MCF 10A (cell line): Measurements from ENCODE around the gene LILRB5. TPM values are rescaled to one million over a fixed set of nuclear protein-coding genes. Genes with fewer than 3 reads are reported as not detected.
"Not testable (repeated sequence)": the region's sequence is repeated elsewhere in the genome, so short reads cannot be mapped to it uniquely, and the experiment has no call there.

Source experiments
- BruUV-seq: library from RNA; stranded (reverse); fragments of 400-500 nt; replicated peaks from 2 replicates; lab custom pipeline; 2021; lab: Mats Ljungman, UMichigan
- CTCF ChIA-PET: fragments of 300-600 bp; sonication (Branson Sonifier 250); formaldehyde crosslinking; extraction: SDS; loops from one replicate; lab custom pipeline; 2021; ENCODE audit warnings: antibody characterized with exemption, inconsistent platforms; lab: Yijun Ruan, JAX
- POLR2A ChIA-PET: fragments of 300-600, 350-650 bp; sonication (Branson Sonifier 250); formaldehyde crosslinking; extraction: SDS; loops from one replicate; lab custom pipeline; 2020; ENCODE audit warnings: antibody characterized with exemption, inconsistent platforms; lab: Yijun Ruan, JAX
- DNase-seq: peaks from one replicate; pipeline ENCODE4 v3.0.0-alpha.2; 2018; ENCODE audit not compliant: unreplicated experiment
- H3K27ac Mint-ChIP-seq: one replicate; pipeline ENCODE4 v1.8.0; 2022; ENCODE audit warnings: mild to moderate bottlenecking, low read depth, mixed read lengths; ENCODE audit not compliant: unreplicated experiment
- H3K27me3 Mint-ChIP-seq: one replicate; pipeline ENCODE4 v1.8.0; 2022; ENCODE audit warnings: mixed read lengths; ENCODE audit not compliant: insufficient read depth, unreplicated experiment
- H3K36me3 Mint-ChIP-seq: one replicate; pipeline ENCODE4 v1.8.0; 2022; ENCODE audit warnings: mild to moderate bottlenecking, moderate library complexity, mixed read lengths; ENCODE audit not compliant: insufficient read depth, unreplicated experiment
- H3K4me1 Mint-ChIP-seq: one replicate; pipeline ENCODE4 v1.8.0; 2022; ENCODE audit warnings: mixed read lengths; ENCODE audit not compliant: insufficient read depth, unreplicated experiment
- H3K4me3 Mint-ChIP-seq: one replicate; pipeline ENCODE4 v1.8.0; 2022; ENCODE audit warnings: mild to moderate bottlenecking, moderate library complexity, mixed read lengths; ENCODE audit not compliant: unreplicated experiment
- H3K9me3 Mint-ChIP-seq: one replicate; pipeline ENCODE4 v1.8.0; 2022; ENCODE audit warnings: mixed read lengths; ENCODE audit not compliant: unreplicated experiment
- intact Hi-C: fragments of 100-400 bp; cut with micrococcal nuclease; formaldehyde crosslinking; loops from 2 replicates; pipeline ENCODE4 v1.14.1; 2022
- total RNA-seq: library from RNA; stranded (reverse); gene quantifications from 2 replicates; pipeline ENCODE4 v1.2.3, GENCODE V29; 2022
- TF ChIP-seq, protein P1 (sequence below): fragments of 200-600 bp; IDR thresholded peaks from one replicate; pipeline ENCODE4 v1.8.0; 2022; ENCODE audit warnings: antibody characterized with exemption, mild to moderate bottlenecking; ENCODE audit not compliant: unreplicated experiment

Gene LILRB5
- total RNA-seq, 1 experiment from 2014 or later: not detected

DNA sequence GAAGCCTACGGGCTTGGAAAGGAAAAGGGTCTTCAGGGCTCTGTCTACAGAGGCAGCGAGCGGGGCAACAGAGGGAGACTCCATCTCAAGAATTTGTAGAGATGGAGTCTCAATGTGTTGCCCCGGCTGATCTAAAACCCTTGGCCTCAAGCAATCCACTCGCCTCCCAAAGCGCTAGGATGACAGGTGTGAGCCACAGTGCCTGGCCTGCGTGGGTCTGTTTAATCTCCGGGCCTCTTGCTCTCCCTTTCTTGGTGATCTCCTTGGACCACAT, 48.4 kb downstream of the LILRB5 start:
- peaks cover 44% of the 10 kb centered on the region for H3K4me1 Mint-ChIP-seq
- ChIA-PET POLR2A (interaction anchor here (0.6 to 13.2 kb wide), 4 partner anchors 8 to 1517 kb away, joined by 3 to 324 read pairs (median 26); partner anchors contain the start of genes MBOAT7, RPS9 and TSEN34), CTCF (interaction anchor here (0.7 to 1.0 kb wide), 2 partner anchors 41 to 52 kb away, joined by 4 read pairs; no protein-coding TSS in a partner anchor)
- peak; percentile 57 for DNase-seq
- H3K27ac Mint-ChIP-seq: peak overlapping the region; percentile 87
- H3K27me3 Mint-ChIP-seq: no peaks in the 10 kb centered on the region
- intact Hi-C loops: no loop called here
- no peaks in the 10 kb centered on the region for H3K9me3 Mint-ChIP-seq
- H3K36me3 Mint-ChIP-seq: peaks cover 79% of the 10 kb centered on the region
- TF ChIP-seq, protein P1, sequence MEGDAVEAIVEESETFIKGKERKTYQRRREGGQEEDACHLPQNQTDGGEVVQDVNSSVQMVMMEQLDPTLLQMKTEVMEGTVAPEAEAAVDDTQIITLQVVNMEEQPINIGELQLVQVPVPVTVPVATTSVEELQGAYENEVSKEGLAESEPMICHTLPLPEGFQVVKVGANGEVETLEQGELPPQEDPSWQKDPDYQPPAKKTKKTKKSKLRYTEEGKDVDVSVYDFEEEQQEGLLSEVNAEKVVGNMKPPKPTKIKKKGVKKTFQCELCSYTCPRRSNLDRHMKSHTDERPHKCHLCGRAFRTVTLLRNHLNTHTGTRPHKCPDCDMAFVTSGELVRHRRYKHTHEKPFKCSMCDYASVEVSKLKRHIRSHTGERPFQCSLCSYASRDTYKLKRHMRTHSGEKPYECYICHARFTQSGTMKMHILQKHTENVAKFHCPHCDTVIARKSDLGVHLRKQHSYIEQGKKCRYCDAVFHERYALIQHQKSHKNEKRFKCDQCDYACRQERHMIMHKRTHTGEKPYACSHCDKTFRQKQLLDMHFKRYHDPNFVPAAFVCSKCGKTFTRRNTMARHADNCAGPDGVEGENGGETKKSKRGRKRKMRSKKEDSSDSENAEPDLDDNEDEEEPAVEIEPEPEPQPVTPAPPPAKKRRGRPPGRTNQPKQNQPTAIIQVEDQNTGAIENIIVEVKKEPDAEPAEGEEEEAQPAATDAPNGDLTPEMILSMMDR: no peak
- H3K4me3 Mint-ChIP-seq: no peak overlapping the region
- BruUV-seq: no TSS peak

DNA sequence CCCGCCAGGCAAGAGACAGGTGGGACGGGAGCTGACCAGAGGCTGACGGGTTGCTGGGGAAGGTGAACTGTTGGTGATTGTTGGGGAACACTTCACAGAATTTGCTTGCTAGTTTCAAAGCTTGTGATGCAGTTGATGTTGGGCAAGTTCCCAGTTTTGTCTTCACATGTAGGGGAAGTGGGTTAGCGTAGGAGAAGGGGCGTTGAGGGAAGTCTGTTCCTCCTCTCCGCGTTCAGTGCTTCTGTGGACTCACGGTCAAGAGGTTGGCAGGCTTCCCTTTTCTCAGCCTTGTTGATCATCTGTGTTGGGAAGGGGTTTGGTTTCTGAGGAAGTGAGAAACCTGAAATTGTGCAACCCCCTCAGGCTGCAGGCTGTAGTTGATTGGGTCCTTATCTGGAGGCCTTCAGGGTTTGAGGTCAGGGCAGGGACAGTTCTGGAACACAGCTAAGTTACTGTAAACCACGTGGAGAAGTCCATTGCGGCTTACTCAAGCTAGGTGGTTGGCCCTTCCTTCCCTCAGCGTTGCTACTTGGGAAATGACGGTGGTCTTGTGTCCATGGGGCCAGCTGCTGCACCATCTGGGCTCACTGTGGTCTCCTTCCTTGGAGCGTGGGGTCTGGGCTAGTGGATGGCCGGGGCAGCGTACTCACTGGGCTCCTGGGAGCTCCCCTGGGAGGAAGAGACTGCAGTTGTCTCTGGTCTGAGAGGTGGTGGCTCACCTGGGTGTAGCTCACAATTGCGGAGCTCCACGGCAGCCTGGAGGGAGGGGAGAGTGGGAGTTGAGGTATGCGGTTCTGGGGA, 48.9 kb downstream of the LILRB5 start:
- intact Hi-C loops: no loop called here
- Mint-ChIP-seq H3K9me3 (no peaks in the 10 kb centered on the region), H3K27ac (peak overlapping the region; percentile 87), H3K36me3 (peaks cover 84% of the 10 kb centered on the region), H3K4me3 (no peak overlapping the region), H3K4me1 (peaks cover 44% of the 10 kb centered on the region), H3K27me3 (no peaks in the 10 kb centered on the region)
- ChIA-PET CTCF (interaction anchor here (0.6 to 1.0 kb wide), 3 partner anchors 16 to 51 kb away, joined by 3 to 4 read pairs (median 4); no protein-coding TSS in a partner anchor), POLR2A (interaction anchor here (0.6 to 13.2 kb wide), 5 partner anchors 8 to 1516 kb away, joined by 3 to 324 read pairs (median 6); partner anchors contain the start of genes MBOAT7, PRPF31, RPS9 and TFPT)
- TF ChIP-seq, protein P1: no peak
- DNase-seq: peak; percentile 99
- no TSS peak for BruUV-seq

- POLR2A ChIA-PET: interaction anchor here (0.7 to 13.2 kb wide), 3 partner anchors 11 to 92 kb away, joined by 3 to 324 read pairs (median 6); partner anchors contain the start of genes MBOAT7, PRPF31, TFPT and TSEN34
- Mint-ChIP-seq H3K27me3 (no peaks in the 10 kb centered on the region), H3K4me3 (no peak overlapping the region), H3K36me3 (peaks cover 90% of the 10 kb centered on the region), H3K4me1 (peaks cover 44% of the 10 kb centered on the region), H3K27ac (peak overlapping the region; percentile 87), H3K9me3 (no peaks in the 10 kb centered on the region)
- no peak for DNase-seq
- TF ChIP-seq, protein P1: no peak
- intact Hi-C loops: no loop called here
- CTCF ChIA-PET: interaction anchor here (0.6 to 1.4 kb wide), 2 partner anchors 15 to 25 kb away, joined by 3 to 7 read pairs; no protein-coding TSS in a partner anchor
- BruUV-seq: no TSS peak
These were observed 49.4 kb downstream of the LILRB5 start for GRCh38 chr19:54207676-54207982.

GRCh38 chr19:54207193-54207592, 49.9 kb downstream of the LILRB5 start:
- Mint-ChIP-seq H3K36me3 (peaks cover 93% of the 10 kb centered on the region), H3K4me1 (peaks cover 44% of the 10 kb centered on the region), H3K27ac (peak overlapping the region; percentile 87)
- H3K4me3 Mint-ChIP-seq, H3K27me3 Mint-ChIP-seq, BruUV-seq, intact Hi-C loops, DNase-seq, H3K9me3 Mint-ChIP-seq: not testable (repeated sequence)
- POLR2A ChIA-PET: interaction anchor here (13.2 kb wide), 1 partner anchor 16 kb away, joined by 324 read pairs; the partner anchor contains the start of genes MBOAT7 and TSEN34
- CTCF ChIA-PET: interaction anchor here (1.4 kb wide), 1 partner anchor 25 kb away, joined by 7 read pairs; no protein-coding TSS in a partner anchor
